H1 (cell line): Measurements from ENCODE around the gene BSND. TPM values are rescaled to one million over a fixed set of nuclear protein-coding genes. Genes with fewer than 3 reads are reported as not detected.
A peak's percentile ranks its signal among the peaks of the same experiment; 100 is the strongest.

Source experiments
- CTCF ChIA-PET: fragments of 300-600 bp; sonication (Branson Sonifier 250); formaldehyde crosslinking; loops from one replicate; lab custom pipeline; 2021; ENCODE audit not compliant: partially characterized antibody; lab: Charles Lee
- POLR2A ChIA-PET: fragments of 300-600 bp; sonication (Branson Sonifier 250); formaldehyde crosslinking; loops from one replicate; lab custom pipeline; 2021; ENCODE audit warnings: inconsistent platforms; ENCODE audit not compliant: partially characterized antibody; lab: Charles Lee
- DNase-seq, 2 experiments: peaks; one replicate each; pipeline versions ENCODE4 v3.0.0 to v3.0.0-alpha.2; 2010 to 2022; ENCODE audit warnings: low spot score in 2 of 2, low read depth in 1 of 2, mixed read lengths in 1 of 2
- FAIRE-seq: peaks from 2 replicates; lab custom pipeline; 2011; peaks lifted over from hg19 to GRCh38; lab: Jason Lieb, UNC
- H2AFZ ChIP-seq: 2 replicates; pipeline ENCODE4 v1.8.1; 2012; ENCODE audit warnings: low read length, inconsistent platforms
- H2AK5ac ChIP-seq: 2 replicates; pipeline ENCODE4 v1.6.1; 2013; ENCODE audit warnings: low read depth, low read length
- H2BK120ac ChIP-seq: replicated peaks from 2 replicates; pipeline ENCODE3; 2013; ENCODE audit warnings: low read depth, low read length, inconsistent platforms
- H2BK12ac ChIP-seq: 2 replicates; pipeline ENCODE4 v1.6.1; 2013; ENCODE audit warnings: low read depth, low read length
- H2BK15ac ChIP-seq: 2 replicates; pipeline ENCODE4 v1.6.1; 2013; ENCODE audit warnings: low read length
- H2BK20ac ChIP-seq: 2 replicates; pipeline ENCODE4 v1.6.1; 2013; ENCODE audit warnings: low read length
- H2BK5ac ChIP-seq: 2 replicates; pipeline ENCODE4 v1.6.1; 2013; ENCODE audit warnings: low read depth, low read length
- H3K14ac ChIP-seq: 2 replicates; pipeline ENCODE4 v1.6.1; 2013; ENCODE audit warnings: inconsistent platforms; ENCODE audit not compliant: insufficient read length
- H3K18ac ChIP-seq: 2 replicates; pipeline ENCODE4 v1.6.1; 2013; ENCODE audit warnings: low read length; ENCODE audit errors: extremely low read depth
- H3K23ac ChIP-seq: 2 replicates; pipeline ENCODE4 v1.6.1; 2013; ENCODE audit warnings: inconsistent platforms; ENCODE audit not compliant: insufficient read length
- H3K23me2 ChIP-seq: 2 replicates; pipeline ENCODE4 v1.6.1; 2013; ENCODE audit warnings: low read depth, low read length
- H3K27ac ChIP-seq: 2 replicates; pipeline ENCODE4 v1.6.1; 2011; ENCODE audit warnings: low read depth, low read length, inconsistent platforms
- H3K27me3 ChIP-seq, 4 experiments: replicated peaks in 1 of 4; 1 replicate in 1 of 4; 2 replicates in 3 of 4; pipeline versions ENCODE4 v1.6.1 to v1.8.1; 2011 to 2013; ENCODE audit warnings: low read length in 3 of 4, mild to moderate bottlenecking in 3 of 4, inconsistent platforms in 2 of 4, mixed read lengths in 2 of 4, moderate library complexity in 1 of 4; ENCODE audit not compliant: control insufficient read depth in 3 of 4, insufficient read depth in 3 of 4; ENCODE audit errors: extremely low read depth in 1 of 4
- H3K36me3 ChIP-seq, 4 experiments: 2 replicates each; pipeline versions ENCODE4 v1.6.1 to v1.8.1; 2011 to 2013; ENCODE audit warnings: mild to moderate bottlenecking in 4 of 4, low read length in 3 of 4, moderate library complexity in 2 of 4, control low read depth in 1 of 4, inconsistent platforms in 1 of 4; ENCODE audit not compliant: insufficient read depth in 4 of 4, control insufficient read depth in 2 of 4
- H3K4ac ChIP-seq: replicated peaks from 2 replicates; pipeline ENCODE3; 2013; ENCODE audit warnings: low read length, low read depth, mixed read lengths, inconsistent platforms; ENCODE audit not compliant: insufficient read length
- H3K4me1 ChIP-seq, 4 experiments: replicated peaks in 1 of 4; 1 replicate in 1 of 4; 2 replicates in 3 of 4; pipeline versions ENCODE4 v1.6.1 to v1.8.1; 2011 to 2013; ENCODE audit warnings: low read length in 3 of 4, inconsistent platforms in 2 of 4, mixed read lengths in 1 of 4; ENCODE audit not compliant: insufficient read depth in 4 of 4, control insufficient read depth in 3 of 4
- H3K4me2 ChIP-seq, 2 experiments: 2 replicates each; pipeline versions ENCODE4 v1.6.1 to v1.8.1; 2011 to 2013; ENCODE audit warnings: low read depth in 2 of 2, low read length in 2 of 2, control low read depth in 1 of 2, inconsistent platforms in 1 of 2, mild to moderate bottlenecking in 1 of 2; ENCODE audit not compliant: insufficient read depth in 1 of 2
- H3K4me3 ChIP-seq, 4 experiments: fragments of 200-600, 300-600 bp in 1 of 4; sonication (generic), shearing (Covaris generic), sonication (Bioruptor Twin) in 1 of 4; 2 replicates each; pipeline versions ENCODE4 v1.5.1 to v1.8.1; 2011 to 2016; ENCODE audit warnings: low read length in 4 of 4, low read depth in 3 of 4, control low read depth in 2 of 4, inconsistent platforms in 2 of 4, mild to moderate bottlenecking in 2 of 4, mixed read lengths in 1 of 4, moderate library complexity in 1 of 4; ENCODE audit not compliant: insufficient read depth in 2 of 4; ENCODE audit errors: extremely low read depth in 1 of 4
- H3K56ac ChIP-seq: replicated peaks from 2 replicates; pipeline ENCODE3; 2013; ENCODE audit warnings: low read depth, mild to moderate bottlenecking, mixed read lengths, low read length, inconsistent platforms; ENCODE audit not compliant: insufficient read length
- H3K79me1 ChIP-seq: 2 replicates; pipeline ENCODE4 v1.6.1; 2013; ENCODE audit warnings: low read depth, low read length, control low read depth
- H3K79me2 ChIP-seq, 2 experiments: 2 replicates each; pipeline versions ENCODE4 v1.6.1 to v1.8.1; 2012 to 2013; ENCODE audit warnings: low read length in 2 of 2, mild to moderate bottlenecking in 2 of 2, inconsistent platforms in 1 of 2; ENCODE audit not compliant: insufficient read depth in 2 of 2, control insufficient read depth in 1 of 2
- H3K9ac ChIP-seq, 4 experiments: replicated peaks in 1 of 4; 1 replicate in 1 of 4; 2 replicates in 3 of 4; pipeline versions ENCODE4 v1.6.1 to v1.8.1; 2011 to 2013; ENCODE audit warnings: low read depth in 3 of 4, low read length in 3 of 4, control low read depth in 2 of 4, mild to moderate bottlenecking in 2 of 4, moderate library complexity in 2 of 4, inconsistent platforms in 1 of 4; ENCODE audit errors: extremely low read depth in 1 of 4
- H3K9me3 ChIP-seq, 2 experiments: 2 replicates each; pipeline versions ENCODE4 v1.6.1 to v1.8.1; 2012 to 2013; ENCODE audit warnings: mild to moderate bottlenecking in 2 of 2, moderate library complexity in 2 of 2, control low read depth in 1 of 2, inconsistent platforms in 1 of 2, low read depth in 1 of 2, low read length in 1 of 2, mixed read lengths in 1 of 2; ENCODE audit not compliant: insufficient read depth in 2 of 2
- H4K20me1 ChIP-seq, 2 experiments: replicated peaks in 1 of 2; 2 replicates each; pipeline versions ENCODE3 to v1.8.1; 2011 to 2013; ENCODE audit warnings: inconsistent platforms in 2 of 2, low read length in 2 of 2, mild to moderate bottlenecking in 1 of 2; ENCODE audit not compliant: insufficient read depth in 2 of 2, control insufficient read depth in 1 of 2
- H4K5ac ChIP-seq: 2 replicates; pipeline ENCODE4 v1.6.1; 2013; ENCODE audit warnings: low read length, low read depth, mixed read lengths, inconsistent platforms; ENCODE audit not compliant: insufficient read length
- H4K8ac ChIP-seq: 2 replicates; pipeline ENCODE4 v1.8.0; 2013; ENCODE audit warnings: mild to moderate bottlenecking, moderate library complexity, low read length, inconsistent platforms; ENCODE audit not compliant: insufficient read depth; ENCODE audit errors: extremely low read depth
- H4K91ac ChIP-seq: replicated peaks from 2 replicates; pipeline ENCODE3; 2013; ENCODE audit warnings: low read length, mixed read lengths, inconsistent platforms; ENCODE audit not compliant: insufficient read length
- ASH2L ChIP-seq: fragments of 200-600, 300-600 bp; sonication (generic); IDR thresholded peaks from one replicate; pipeline ENCODE4 v1.7.1; 2017; ENCODE audit warnings: low read length
- CBX8 ChIP-seq: fragments of 300-800, 300-1000 bp; sonication (generic); IDR thresholded peaks from 2 replicates; pipeline ENCODE4 v1.7.1; 2016; ENCODE audit warnings: low read depth, low read length, borderline replicate concordance
- EZH2 ChIP-seq: fragments of 200-600 bp; sonication (generic); IDR thresholded peaks from 2 replicates; pipeline ENCODE4 v1.7.1; 2012; ENCODE audit warnings: low read depth, mild to moderate bottlenecking, moderate library complexity, low read length, inconsistent platforms; ENCODE audit not compliant: severe bottlenecking
- GTF2F1 ChIP-seq: IDR thresholded peaks from 2 replicates; pipeline ENCODE4 v1.6.1; 2012; ENCODE audit warnings: low read depth, low read length, improper control_type of control experiment, borderline replicate concordance
- NANOG ChIP-seq: IDR thresholded peaks from 2 replicates; pipeline ENCODE4 v1.6.1; 2011; ENCODE audit warnings: low read length, low read depth, mild to moderate bottlenecking, inconsistent platforms; ENCODE audit not compliant: insufficient read depth, poor library complexity, severe bottlenecking
- SAP30 ChIP-seq: fragments of 300-600 bp; sonication (generic); IDR thresholded peaks from 2 replicates; pipeline ENCODE4 v1.7.1; 2012; ENCODE audit warnings: low read length, moderate library complexity, mild to moderate bottlenecking, inconsistent platforms; ENCODE audit not compliant: insufficient read depth, insufficient replicate concordance
- SIN3A ChIP-seq, 2 experiments: IDR thresholded peaks in 1 of 2; conservative IDR thresholded peaks in 1 of 2; 2 replicates each; pipeline ENCODE4 v1.6.1; 2011 to 2012; ENCODE audit warnings: low read length in 2 of 2, improper control_type of control experiment in 1 of 2, low read depth in 1 of 2, mild to moderate bottlenecking in 1 of 2
- SP4 ChIP-seq: IDR thresholded peaks from 2 replicates; pipeline ENCODE4 v1.6.1; 2012; ENCODE audit warnings: low read length, inconsistent platforms
- SUZ12 ChIP-seq: fragments of 200-600 bp; sonication (generic); IDR thresholded peaks from 2 replicates; pipeline ENCODE4 v1.6.1; 2012; ENCODE audit warnings: mild to moderate bottlenecking, inconsistent platforms, low read length, moderate library complexity, mixed read lengths
- WGBS, 2 experiments: shearing (Covaris generic) in 1 of 2; methylation state at CpG; one replicate each; pipeline versions ENCODE4 v1.1.6 to v1.1.7; 2013 to 2015; ENCODE audit warnings: low lambda C conversion rate in 2 of 2, mixed read lengths in 2 of 2, inconsistent platforms in 1 of 2, low coverage in 1 of 2, missing lambda C conversion rate in 1 of 2; ENCODE audit not compliant: insufficient replicate concordance in 2 of 2, insufficient coverage in 1 of 2, insufficient read length in 1 of 2; ENCODE audit errors: extremely low coverage in 1 of 2, missing lambda C conversion rate in 1 of 2; 5-methylcytosine and 5-hydroxymethylcytosine counted together
- polyA plus RNA-seq, 7 experiments: library from polyadenylated mRNA; depleted of rRNA in 3 of 7; stranded (reverse) in 5 of 7; unstranded in 2 of 7; fragments of >200 nt in 5 of 7; fragments of 200-250 nt in 2 of 7; gene quantifications; 1 replicate in 5 of 7; 2 replicates in 1 of 7; 4 replicates in 1 of 7; pipeline versions ENCODE4 v1.2.1 to v1.2.3, GENCODE V29; 2011 to 2013; ENCODE audit warnings: missing spikeins in 2 of 7, mixed read lengths in 2 of 7
- total RNA-seq: library from RNA; stranded (reverse); fragmentation: NEBNext Ultra II Directional; extraction: Animal tissue kit (Norgen Biotek cat#: 25700); gene quantifications from 2 replicates; pipeline ENCODE4 v1.2.1, GENCODE V29; 2021
- TF ChIP-seq, protein P1 (sequence below): IDR thresholded peaks from 2 replicates; pipeline ENCODE4 v1.6.1; 2012; ENCODE audit warnings: low read length, inconsistent platforms

BSND gene
- total and polyA plus RNA-seq, 2 of the 8 experiments (the other 6 are each of a cell fraction or from before 2014, with no cell fraction given): 0.43 to 0.68 TPM

DNA sequence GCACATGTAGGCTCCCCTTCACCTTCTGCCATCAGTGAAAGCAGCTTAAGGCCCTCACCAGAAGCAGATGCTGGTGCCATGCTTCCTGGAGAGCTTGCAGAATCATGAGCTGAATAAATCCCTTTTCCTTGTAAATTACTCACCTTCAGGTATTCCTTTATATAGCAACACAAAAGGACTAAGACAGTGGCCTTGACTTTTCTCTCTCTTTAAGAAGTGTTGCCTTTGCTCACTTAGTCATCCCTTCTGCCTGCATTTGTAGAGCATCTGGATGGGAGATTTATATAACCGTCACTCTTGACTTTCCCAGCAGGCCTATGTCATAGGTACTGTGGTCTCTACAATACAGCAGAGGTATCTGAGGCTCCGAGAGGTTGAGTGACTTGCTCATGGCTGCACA lies 44.3 kb downstream of the BSND start:
- Histone ChIP-seq H3K23me2 (peaks cover 13% of the 10 kb centered on the region; the same call in 1 of the 2 replicates), H3K4me3 (no peak overlapping the region), H2AFZ (no peak overlapping the region), H2BK15ac (no peak overlapping the region), H2BK5ac (no peak overlapping the region), H3K79me1 (no peaks in the 10 kb centered on the region; the same call in none of the 2 replicates), H3K27me3 (peaks cover 9 to 34% (median 32%) of the 10 kb centered on the region in 4 experiments), H3K56ac (no peak overlapping the region), H2BK20ac (no peak overlapping the region), H3K4ac (no peak overlapping the region), H2AK5ac (no peak overlapping the region), H4K5ac (no peak overlapping the region), H3K14ac (no peak overlapping the region), H4K20me1 (peaks cover 0 to 31% of the 10 kb centered on the region in 2 experiments), H3K18ac (no peak overlapping the region), H3K23ac (no peak overlapping the region), H3K9me3 (no peaks in the 10 kb centered on the region), H3K27ac (no peak overlapping the region), H4K91ac (no peak overlapping the region), H3K4me1 (peaks cover 0 to 13% (median 9%) of the 10 kb centered on the region in 4 experiments; a peak in 6 of 7 replicates), H3K36me3 (peaks cover 0 to 14% (median 0%) of the 10 kb centered on the region in 4 experiments; a peak in 1 of 8 replicates), H3K9ac (peak overlapping the region in 1 of 4 experiments; percentile 14; a peak in 1 of 7 replicates), H3K4me2 (no peak overlapping the region), H2BK120ac (no peak overlapping the region), H2BK12ac (no peak overlapping the region), H3K79me2 (peaks cover 6 to 16% of the 10 kb centered on the region in 2 experiments; a peak in 2 of 4 replicates), H4K8ac (no peak overlapping the region)
- DNase-seq (no peak), FAIRE-seq (no peak)
- TF ChIP-seq EZH2 (no peak), SAP30 (no peak), SP4 (no peak), SIN3A (conservative IDR thresholded peaks at IDR 0.05 in 1 of 2, IDR thresholded peaks at IDR 0.05 in 1 of 2; ENCODE audit: low read depth in 1 of 2, low read length in 2 of 2) (no peak), NANOG (no peak), SUZ12 (no peak), ASH2L (no peak), CBX8 (no peak), GTF2F1 (no peak)
- TF ChIP-seq, protein P1, sequence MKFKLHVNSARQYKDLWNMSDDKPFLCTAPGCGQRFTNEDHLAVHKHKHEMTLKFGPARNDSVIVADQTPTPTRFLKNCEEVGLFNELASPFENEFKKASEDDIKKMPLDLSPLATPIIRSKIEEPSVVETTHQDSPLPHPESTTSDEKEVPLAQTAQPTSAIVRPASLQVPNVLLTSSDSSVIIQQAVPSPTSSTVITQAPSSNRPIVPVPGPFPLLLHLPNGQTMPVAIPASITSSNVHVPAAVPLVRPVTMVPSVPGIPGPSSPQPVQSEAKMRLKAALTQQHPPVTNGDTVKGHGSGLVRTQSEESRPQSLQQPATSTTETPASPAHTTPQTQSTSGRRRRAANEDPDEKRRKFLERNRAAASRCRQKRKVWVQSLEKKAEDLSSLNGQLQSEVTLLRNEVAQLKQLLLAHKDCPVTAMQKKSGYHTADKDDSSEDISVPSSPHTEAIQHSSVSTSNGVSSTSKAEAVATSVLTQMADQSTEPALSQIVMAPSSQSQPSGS: no peak
- ChIA-PET CTCF (interaction anchor here (1.0 to 1.8 kb wide), 4 partner anchors 21 to 98 kb away, joined by 3 to 8 read pairs (median 4); no protein-coding TSS in a partner anchor), POLR2A (no interaction called here)
- WGBS, 2 experiments: 95% methylated on average over 2 of the region's 2 CpGs; no CpG with 5 or more reads in 1 of the 2 experiments
